HFFc6 (cell line): ENCODE results near the gene TOP1. TPM values are rescaled to one million over a fixed set of nuclear protein-coding genes. Genes with fewer than 3 reads are reported as not detected.

ENCODE experiments used
- DNase-seq: peaks from one replicate; pipeline ENCODE4 v3.0.0-alpha.2; 2018
- H3K27ac Mint-ChIP-seq: 2 replicates; pipeline ENCODE4 v1.8.0; 2020; ENCODE audit warnings: mild to moderate bottlenecking, mixed read lengths
- H3K27me3 Mint-ChIP-seq: 2 replicates; pipeline ENCODE4 v1.8.0; 2021; ENCODE audit warnings: mild to moderate bottlenecking, moderate library complexity, mixed read lengths; ENCODE audit not compliant: insufficient read depth
- H3K36me3 Mint-ChIP-seq: 2 replicates; pipeline ENCODE4 v1.8.0; 2021; ENCODE audit warnings: low read depth, mixed read lengths
- H3K4me1 Mint-ChIP-seq: 2 replicates; pipeline ENCODE4 v1.8.0; 2020; ENCODE audit warnings: low read depth, mixed read lengths
- H3K4me3 Mint-ChIP-seq: 2 replicates; pipeline ENCODE4 v1.8.0; 2020; ENCODE audit warnings: mild to moderate bottlenecking, moderate library complexity, mixed read lengths
- H3K9me3 Mint-ChIP-seq: 2 replicates; pipeline ENCODE4 v1.8.0; 2020; ENCODE audit warnings: mild to moderate bottlenecking, mixed read lengths
- CTCF ChIP-seq: fragments of 200-600 bp; sonication (generic); IDR thresholded peaks from 2 replicates; pipeline ENCODE4 v1.5.0; 2021; ENCODE audit warnings: antibody characterized with exemption, mild to moderate bottlenecking
- total RNA-seq, 6 experiments: library from RNA; stranded (reverse); fragmentation: NEBNext Ultra II Directional; extraction: Animal tissue kit (Norgen Biotek cat#: 25700); gene quantifications; 2 replicates in 1 of 6; 3 replicates in 5 of 6; pipeline ENCODE4 v1.2.3, GENCODE V29; 2021

Gene TOP1
- total RNA-seq, 6 experiments from 2014 or later = 62.1 to 77.0 (median 73.0) TPM

- Mint-ChIP-seq H3K27me3 (peaks cover 11% of the 10 kb centered on the region), H3K27ac (no peak overlapping the region), H3K4me3 (no peak overlapping the region), H3K36me3 (peaks cover 31% of the 10 kb centered on the region), H3K4me1 (peaks cover 14% of the 10 kb centered on the region), H3K9me3 (no peaks in the 10 kb centered on the region)
- TF ChIP-seq CTCF = no peak
- DNase-seq = no peak
Measured at GRCh38 chr20:41165001-41165882, 136.6 kb downstream of the TOP1 start.

DNA sequence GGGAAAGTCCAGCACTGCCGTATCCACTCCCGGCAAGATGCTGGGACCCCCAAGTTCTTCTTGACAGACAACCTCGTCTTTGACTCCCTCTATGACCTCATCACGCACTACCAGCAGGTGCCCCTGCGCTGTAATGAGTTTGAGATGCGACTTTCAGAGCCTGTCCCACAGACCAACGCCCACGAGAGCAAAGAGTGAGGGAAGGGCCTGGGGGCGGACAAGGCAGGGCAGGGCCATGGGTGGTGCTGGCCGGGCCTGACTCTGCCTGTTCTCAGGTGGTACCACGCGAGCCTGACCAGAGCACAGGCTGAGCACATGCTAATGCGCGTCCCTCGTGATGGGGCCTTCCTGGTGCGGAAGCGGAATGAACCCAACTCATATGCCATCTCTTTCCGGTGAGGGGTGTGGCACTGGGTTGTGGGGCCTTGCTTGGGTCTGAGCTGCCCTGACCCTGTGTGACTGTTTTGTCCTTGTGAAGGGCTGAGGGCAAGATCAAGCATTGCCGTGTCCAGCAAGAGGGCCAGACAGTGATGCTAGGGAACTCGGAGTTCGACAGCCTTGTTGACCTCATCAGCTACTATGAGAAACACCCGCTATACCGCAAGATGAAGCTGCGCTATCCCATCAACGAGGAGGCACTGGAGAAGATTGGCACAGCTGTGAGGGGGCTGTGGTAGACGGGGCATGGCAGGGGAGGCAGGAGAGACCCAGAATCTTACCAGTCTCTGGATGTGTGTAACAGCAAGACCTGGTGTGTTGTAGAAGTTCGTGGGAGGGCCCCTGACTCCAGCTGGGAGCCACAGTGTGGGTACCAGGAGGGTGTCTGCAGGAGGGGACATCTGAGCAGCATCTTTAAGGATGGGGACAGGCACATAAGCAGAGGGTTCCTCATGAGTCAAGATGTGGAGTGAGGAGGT lies 137.8 kb downstream of the TOP1 start:
- TF ChIP-seq CTCF = no peak
- Mint-ChIP-seq H3K27me3 (peaks cover 11% of the 10 kb centered on the region), H3K9me3 (no peaks in the 10 kb centered on the region), H3K4me3 (no peak overlapping the region), H3K27ac (peak overlapping the region; percentile 47), H3K4me1 (peaks cover 18% of the 10 kb centered on the region), H3K36me3 (peaks cover 35% of the 10 kb centered on the region)
- no peak for DNase-seq

- Mint-ChIP-seq H3K27ac (no peak overlapping the region), H3K36me3 (peaks cover 35% of the 10 kb centered on the region), H3K4me3 (no peak overlapping the region), H3K4me1 (peaks cover 24% of the 10 kb centered on the region), H3K27me3 (peaks cover 11% of the 10 kb centered on the region), H3K9me3 (no peaks in the 10 kb centered on the region)
- no peak for DNase-seq
- no peak; the same call in 1 of the 2 replicates for TF ChIP-seq CTCF
Measured at GRCh38 chr20:41167118-41167470, 138.5 kb downstream of the TOP1 start.

GRCh38 chr20:41167481-41168253 lies 139.0 kb downstream of the TOP1 start:
- Mint-ChIP-seq H3K9me3 (no peaks in the 10 kb centered on the region), H3K36me3 (peaks cover 35% of the 10 kb centered on the region), H3K27ac (no peak overlapping the region), H3K27me3 (peaks cover 11% of the 10 kb centered on the region), H3K4me3 (no peak overlapping the region), H3K4me1 (peaks cover 24% of the 10 kb centered on the region)
- no peak for DNase-seq
- no peak for TF ChIP-seq CTCF
